Measurements from ENCODE around the gene C10orf53.

DNA sequence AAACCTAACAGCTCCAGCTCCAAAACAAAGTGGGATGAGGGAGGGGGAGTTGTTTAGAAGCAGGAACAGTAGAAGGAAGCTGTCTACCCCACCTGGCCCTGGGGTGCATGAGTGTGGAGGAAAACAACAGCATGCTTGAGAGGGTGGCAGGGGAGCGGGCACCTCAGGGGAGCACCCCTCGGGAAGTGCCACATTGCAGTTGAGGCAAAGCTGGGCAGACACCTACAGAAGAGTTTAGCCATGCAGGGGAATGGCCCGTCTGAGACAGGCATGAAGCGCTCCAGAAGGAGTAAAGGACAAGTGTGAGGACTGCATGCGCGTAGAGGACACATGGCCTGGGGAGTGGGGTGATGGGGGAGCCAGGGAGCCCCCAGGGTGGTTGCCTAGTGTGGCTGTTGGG is 47.5 kb upstream of the C10orf53 start:
- no peak for TF ChIP-seq EZH2 (IDR thresholded peaks at IDR 0.05; ENCODE audit: low read length, missing control alignments)
- TF ChIP-seq, protein P1, sequence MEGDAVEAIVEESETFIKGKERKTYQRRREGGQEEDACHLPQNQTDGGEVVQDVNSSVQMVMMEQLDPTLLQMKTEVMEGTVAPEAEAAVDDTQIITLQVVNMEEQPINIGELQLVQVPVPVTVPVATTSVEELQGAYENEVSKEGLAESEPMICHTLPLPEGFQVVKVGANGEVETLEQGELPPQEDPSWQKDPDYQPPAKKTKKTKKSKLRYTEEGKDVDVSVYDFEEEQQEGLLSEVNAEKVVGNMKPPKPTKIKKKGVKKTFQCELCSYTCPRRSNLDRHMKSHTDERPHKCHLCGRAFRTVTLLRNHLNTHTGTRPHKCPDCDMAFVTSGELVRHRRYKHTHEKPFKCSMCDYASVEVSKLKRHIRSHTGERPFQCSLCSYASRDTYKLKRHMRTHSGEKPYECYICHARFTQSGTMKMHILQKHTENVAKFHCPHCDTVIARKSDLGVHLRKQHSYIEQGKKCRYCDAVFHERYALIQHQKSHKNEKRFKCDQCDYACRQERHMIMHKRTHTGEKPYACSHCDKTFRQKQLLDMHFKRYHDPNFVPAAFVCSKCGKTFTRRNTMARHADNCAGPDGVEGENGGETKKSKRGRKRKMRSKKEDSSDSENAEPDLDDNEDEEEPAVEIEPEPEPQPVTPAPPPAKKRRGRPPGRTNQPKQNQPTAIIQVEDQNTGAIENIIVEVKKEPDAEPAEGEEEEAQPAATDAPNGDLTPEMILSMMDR (conservative IDR thresholded peaks at IDR 0.05 in 1 of 2, IDR thresholded peaks at IDR 0.05 in 1 of 2; ENCODE audit: low read depth in 1 of 2, low read length in 2 of 2) = no peak
